OCI-LY7 (cell line): Measurements from ENCODE around the gene SMYD3.

Source experiments
- EZH2phosphoT487 ChIP-seq: fragments of 200-600 bp; sonication (generic); IDR thresholded peaks from 2 replicates; pipeline ENCODE4 v1.6.1; 2018; ENCODE audit warnings: low read depth, borderline replicate concordance, mild to moderate bottlenecking, mixed run types, antibody characterized with exemption, low read length, moderate library complexity, mixed read lengths
- TF ChIP-seq, protein P1 (sequence below): fragments of 200-600 bp; sonication (generic); conservative IDR thresholded peaks from 2 replicates; pipeline ENCODE4 v1.5.1; 2014; ENCODE audit warnings: mild to moderate bottlenecking, antibody characterized with exemption, low read length, moderate library complexity, mixed read lengths

DNA sequence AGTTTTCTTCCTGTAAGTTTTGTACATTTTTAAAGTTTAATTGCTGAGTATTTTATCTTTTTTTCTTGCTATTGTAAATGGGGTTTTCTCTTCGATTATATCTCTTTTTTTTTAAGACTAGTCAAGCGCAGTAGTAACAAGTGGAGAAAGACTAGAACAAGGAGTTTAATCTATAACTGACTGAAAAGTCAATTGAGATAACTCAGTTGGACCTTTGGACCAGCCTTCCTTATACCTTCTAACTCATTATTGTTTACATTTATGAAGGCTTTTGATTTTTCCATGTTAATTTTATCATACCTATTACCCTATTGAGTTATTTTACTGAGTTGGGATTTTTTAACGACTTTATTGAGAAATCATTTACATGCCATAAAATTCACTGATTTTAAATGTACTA, 81.2 kb downstream of the SMYD3 start:
- TF ChIP-seq, protein P1, sequence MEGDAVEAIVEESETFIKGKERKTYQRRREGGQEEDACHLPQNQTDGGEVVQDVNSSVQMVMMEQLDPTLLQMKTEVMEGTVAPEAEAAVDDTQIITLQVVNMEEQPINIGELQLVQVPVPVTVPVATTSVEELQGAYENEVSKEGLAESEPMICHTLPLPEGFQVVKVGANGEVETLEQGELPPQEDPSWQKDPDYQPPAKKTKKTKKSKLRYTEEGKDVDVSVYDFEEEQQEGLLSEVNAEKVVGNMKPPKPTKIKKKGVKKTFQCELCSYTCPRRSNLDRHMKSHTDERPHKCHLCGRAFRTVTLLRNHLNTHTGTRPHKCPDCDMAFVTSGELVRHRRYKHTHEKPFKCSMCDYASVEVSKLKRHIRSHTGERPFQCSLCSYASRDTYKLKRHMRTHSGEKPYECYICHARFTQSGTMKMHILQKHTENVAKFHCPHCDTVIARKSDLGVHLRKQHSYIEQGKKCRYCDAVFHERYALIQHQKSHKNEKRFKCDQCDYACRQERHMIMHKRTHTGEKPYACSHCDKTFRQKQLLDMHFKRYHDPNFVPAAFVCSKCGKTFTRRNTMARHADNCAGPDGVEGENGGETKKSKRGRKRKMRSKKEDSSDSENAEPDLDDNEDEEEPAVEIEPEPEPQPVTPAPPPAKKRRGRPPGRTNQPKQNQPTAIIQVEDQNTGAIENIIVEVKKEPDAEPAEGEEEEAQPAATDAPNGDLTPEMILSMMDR, result no peak
- TF ChIP-seq EZH2phosphoT487, result no peak
